C4-2B (cell line): ENCODE data around the gene PIK3CG.
A peak's percentile ranks its signal among the peaks of the same experiment; 100 is the strongest.
"Not testable (repeated sequence)": the region's sequence is repeated elsewhere in the genome, so short reads cannot be mapped to it uniquely, and the experiment has no call there.

ENCODE experiments used
- H3K27ac ChIP-seq: fragments of 450-650 bp; 2 replicates; pipeline ENCODE4 v1.5.1; 2017
- ZFX ChIP-seq: fragments of 450-650 bp; IDR thresholded peaks from 2 replicates; pipeline ENCODE4 v1.6.1; 2017
- TF ChIP-seq, protein P1 (sequence below): fragments of 450-650 bp; conservative IDR thresholded peaks from 2 replicates; pipeline ENCODE4 v1.5.1; 2017; ENCODE audit warnings: mild to moderate bottlenecking

The PIK3CG gene

DNA sequence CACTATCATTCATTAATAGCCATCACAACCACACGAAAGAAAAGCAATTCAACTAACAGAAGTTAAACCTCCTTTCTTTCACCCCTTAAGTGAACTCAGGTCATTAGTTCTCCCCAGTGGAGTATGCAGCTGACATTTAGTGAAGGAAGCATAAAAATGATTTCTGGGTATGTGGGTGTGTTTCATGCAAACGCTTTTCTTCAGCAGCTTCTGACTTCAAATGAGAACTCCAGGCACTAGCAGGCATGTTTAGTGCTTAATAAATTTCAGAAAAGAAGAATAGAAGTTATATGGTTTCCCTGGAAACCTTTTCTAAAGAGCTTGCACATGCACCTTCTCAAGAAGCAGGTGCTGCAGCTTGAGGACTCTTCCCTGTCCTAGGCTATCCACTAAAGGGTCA, 62.5 kb downstream of the PIK3CG start:
- TF ChIP-seq, protein P1, sequence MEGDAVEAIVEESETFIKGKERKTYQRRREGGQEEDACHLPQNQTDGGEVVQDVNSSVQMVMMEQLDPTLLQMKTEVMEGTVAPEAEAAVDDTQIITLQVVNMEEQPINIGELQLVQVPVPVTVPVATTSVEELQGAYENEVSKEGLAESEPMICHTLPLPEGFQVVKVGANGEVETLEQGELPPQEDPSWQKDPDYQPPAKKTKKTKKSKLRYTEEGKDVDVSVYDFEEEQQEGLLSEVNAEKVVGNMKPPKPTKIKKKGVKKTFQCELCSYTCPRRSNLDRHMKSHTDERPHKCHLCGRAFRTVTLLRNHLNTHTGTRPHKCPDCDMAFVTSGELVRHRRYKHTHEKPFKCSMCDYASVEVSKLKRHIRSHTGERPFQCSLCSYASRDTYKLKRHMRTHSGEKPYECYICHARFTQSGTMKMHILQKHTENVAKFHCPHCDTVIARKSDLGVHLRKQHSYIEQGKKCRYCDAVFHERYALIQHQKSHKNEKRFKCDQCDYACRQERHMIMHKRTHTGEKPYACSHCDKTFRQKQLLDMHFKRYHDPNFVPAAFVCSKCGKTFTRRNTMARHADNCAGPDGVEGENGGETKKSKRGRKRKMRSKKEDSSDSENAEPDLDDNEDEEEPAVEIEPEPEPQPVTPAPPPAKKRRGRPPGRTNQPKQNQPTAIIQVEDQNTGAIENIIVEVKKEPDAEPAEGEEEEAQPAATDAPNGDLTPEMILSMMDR = no peak
- TF ChIP-seq ZFX = no peak
- H3K27ac ChIP-seq = no peak overlapping the region

GRCh38 chr7:106929616-106930015, 64.5 kb downstream of the PIK3CG start:
- not testable (repeated sequence) for H3K27ac ChIP-seq

GRCh38 chr7:106936236-106936635, 71.2 kb downstream of the PIK3CG start:
- no peak overlapping the region for H3K27ac ChIP-seq
- TF ChIP-seq ZFX = no peak
- TF ChIP-seq, protein P1 = no peak

DNA sequence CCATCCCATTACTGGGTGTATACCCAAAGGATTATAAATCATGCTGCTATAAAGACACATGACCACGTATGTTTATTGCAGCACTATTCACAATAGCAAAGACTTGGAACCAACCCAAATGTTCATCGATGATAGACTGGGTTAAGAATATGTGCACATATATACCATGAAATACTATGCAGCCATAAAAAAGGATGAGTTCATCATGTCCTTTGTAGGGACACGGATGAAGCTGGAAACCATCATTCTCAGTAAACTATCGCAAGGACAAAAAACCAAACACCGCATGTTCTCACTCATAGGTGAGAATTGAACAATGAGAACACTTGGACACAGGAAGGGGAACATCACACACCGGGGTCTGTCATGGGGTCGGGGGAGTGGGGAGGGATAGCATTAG, 73.0 kb downstream of the PIK3CG start:
- H3K27ac ChIP-seq = not testable (repeated sequence)

DNA sequence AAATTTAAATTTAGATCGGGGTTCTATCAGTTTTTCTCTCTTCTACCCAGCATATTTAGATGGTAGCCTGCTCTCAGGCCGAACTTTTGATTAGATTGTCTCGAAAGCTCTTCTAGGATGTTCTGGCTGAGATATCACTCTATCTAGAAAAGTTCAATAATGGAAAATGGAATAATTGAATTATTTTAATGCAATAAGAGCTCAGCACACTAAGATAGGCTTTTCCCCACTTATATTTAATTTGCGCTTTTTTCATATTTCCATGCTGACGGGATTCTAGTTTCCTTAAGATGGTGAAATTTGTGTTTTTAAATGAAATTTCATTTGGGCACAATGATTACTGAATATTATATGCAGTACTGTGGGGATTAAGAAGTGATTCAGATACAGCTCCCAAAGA, 73.7 kb downstream of the PIK3CG start:
- TF ChIP-seq ZFX = no peak
- TF ChIP-seq, protein P1 = no peak
- H3K27ac ChIP-seq = no peak overlapping the region

- no peak overlapping the region for H3K27ac ChIP-seq
- TF ChIP-seq, protein P1 = no peak
These were observed 79.1 kb downstream of the PIK3CG start for GRCh38 chr7:106944035-106944665.

GRCh38 chr7:106947244-106947728, 82.2 kb downstream of the PIK3CG start:
- H3K27ac ChIP-seq = no peak overlapping the region
- TF ChIP-seq ZFX = no peak
- TF ChIP-seq, protein P1 = peak; percentile 89

DNA sequence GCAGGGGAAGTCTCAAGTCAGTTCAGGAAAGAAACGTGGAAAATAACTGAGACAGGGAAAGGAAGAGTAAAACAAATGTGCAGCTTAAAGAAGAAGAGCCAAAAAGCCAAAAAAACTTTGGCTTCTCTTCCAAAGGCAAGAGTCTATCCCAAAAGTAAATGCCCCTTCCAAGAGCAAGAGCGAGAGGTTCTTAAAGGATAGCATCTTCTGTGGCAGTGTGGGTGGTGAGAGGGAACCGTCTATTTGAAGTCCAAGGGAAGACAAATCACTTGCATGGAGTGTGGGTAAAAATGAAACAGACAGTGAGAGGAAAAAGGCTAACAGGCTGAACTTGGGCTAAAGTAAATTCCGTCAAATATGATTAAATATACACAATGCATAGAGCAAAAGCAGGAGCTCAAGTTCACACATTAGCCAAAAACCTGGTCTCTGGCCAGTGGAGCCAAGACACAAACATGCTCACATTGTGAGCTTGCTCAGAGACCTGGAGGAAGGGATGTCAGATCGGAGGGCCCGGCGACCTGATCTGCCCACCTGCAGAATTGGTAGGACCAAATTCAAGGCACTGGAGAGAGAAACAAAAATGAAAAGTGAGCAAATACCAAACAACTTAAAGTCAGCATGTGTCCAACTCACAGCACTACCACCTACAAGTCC, 87.0 kb downstream of the PIK3CG start:
- no peak for TF ChIP-seq ZFX
- TF ChIP-seq, protein P1 = no peak

More for the DNA sequence above, 87.0 kb downstream of the PIK3CG start:
- no peak overlapping the region for H3K27ac ChIP-seq
